ENCODE data around the gene CORO2A.
"Not testable (repeated sequence)": the region's sequence is repeated elsewhere in the genome, so short reads cannot be mapped to it uniquely, and the experiment has no call there.

CORO2A gene

GRCh38 chr9:98080326-98080725, 112.1 kb downstream of the CORO2A start:
- DNase-seq, result no peak

GRCh38 chr9:98078895-98079294, 113.5 kb downstream of the CORO2A start:
- DNase-seq, result no peak

- DNase-seq, result not testable (repeated sequence)
Measured at GRCh38 chr9:98076514-98076890, 115.9 kb downstream of the CORO2A start.

- no peak for DNase-seq
Measured at GRCh38 chr9:98075332-98075805, 117.1 kb downstream of the CORO2A start.

- DNase-seq, result peak; percentile 69
Measured at GRCh38 chr9:98074115-98074990, 118.1 kb downstream of the CORO2A start.

- DNase-seq, result no peak
Measured at GRCh38 chr9:98071737-98072136, 120.7 kb downstream of the CORO2A start.

Data from NCI-H2029 treated with DMSO at 0.1 percent for 48 hours (cell line).